ENCODE results near the gene NDUFB10. TPM values are rescaled to one million over a fixed set of nuclear protein-coding genes. Genes with fewer than 3 reads are reported as not detected.

NDUFB10 gene
- polyA plus RNA-seq, 1 donor from 2014 or later: 217 TPM

- no peak overlapping the region for H3K4me3 ChIP-seq (ENCODE audit: low read length)
- TF ChIP-seq TAF1 (IDR thresholded peaks at IDR 0.05; ENCODE audit: low read depth) (no peak), EP300 (conservative IDR thresholded peaks at IDR 0.05; ENCODE audit: poor library complexity, severe bottlenecking) (no peak), POLR2AphosphoS5 (IDR thresholded peaks at IDR 0.05) (no peak), SMC3 (conservative IDR thresholded peaks at IDR 0.05; ENCODE audit: poor library complexity) (no peak), MXI1 (conservative IDR thresholded peaks at IDR 0.05; ENCODE audit: poor library complexity, severe bottlenecking) (no peak)
- no peaks in the 10 kb centered on the region for H3K9me2 ChIP-seq (ENCODE audit: insufficient read depth, low read length)
- H3K36me3 ChIP-seq (ENCODE audit: insufficient read depth, low read length): no peaks in the 10 kb centered on the region
- H4K20me1 ChIP-seq (ENCODE audit: insufficient read depth): no peaks in the 10 kb centered on the region
- H3K27ac ChIP-seq (ENCODE audit: low read length): no peak overlapping the region
- no peak overlapping the region for H3K9ac ChIP-seq (ENCODE audit: low read length)
- no peaks in the 10 kb centered on the region for H3K27me3 ChIP-seq (ENCODE audit: insufficient read depth, low read depth, low read length)
- H3K4me2 ChIP-seq (ENCODE audit: low read length): no peak overlapping the region
- H2AFZ ChIP-seq (ENCODE audit: low read depth, low read length): no peak overlapping the region
- H3K9me3 ChIP-seq (ENCODE audit: low read length): no peaks in the 10 kb centered on the region
- H3K79me2 ChIP-seq (replicated peaks; ENCODE audit: insufficient read depth, low read length): no peaks in the 10 kb centered on the region
- no peaks in the 10 kb centered on the region for H3F3A ChIP-seq (ENCODE audit: insufficient read depth, low read length, poor library complexity, severe bottlenecking)
These were observed 26.2 kb upstream of the NDUFB10 start for GRCh38 chr16:1933097-1933661.

GRCh38 chr16:1936945-1937479, 22.3 kb upstream of the NDUFB10 start:
- Histone ChIP-seq H3K27me3 (ENCODE audit: insufficient read depth, low read depth, low read length) (no peaks in the 10 kb centered on the region), H3K9ac (ENCODE audit: low read length) (no peak overlapping the region), H3K4me3 (ENCODE audit: low read length) (no peak overlapping the region), H4K20me1 (ENCODE audit: insufficient read depth) (no peaks in the 10 kb centered on the region), H3F3A (ENCODE audit: insufficient read depth, low read length, poor library complexity, severe bottlenecking) (no peaks in the 10 kb centered on the region), H3K4me2 (ENCODE audit: low read length) (no peak overlapping the region), H3K9me2 (ENCODE audit: insufficient read depth, low read length) (no peaks in the 10 kb centered on the region), H3K9me3 (ENCODE audit: low read length) (no peaks in the 10 kb centered on the region), H3K79me2 (replicated peaks; ENCODE audit: insufficient read depth, low read length) (no peaks in the 10 kb centered on the region), H2AFZ (ENCODE audit: low read depth, low read length) (no peak overlapping the region), H3K27ac (ENCODE audit: low read length) (no peak overlapping the region), H3K36me3 (ENCODE audit: insufficient read depth, low read length) (no peaks in the 10 kb centered on the region)
- TF ChIP-seq RAD21 (conservative IDR thresholded peaks at IDR 0.05) (no peak), TAF1 (IDR thresholded peaks at IDR 0.05; ENCODE audit: low read depth) (no peak), REST (IDR thresholded peaks at IDR 0.05; ENCODE audit: borderline replicate concordance) (no peak), MXI1 (conservative IDR thresholded peaks at IDR 0.05; ENCODE audit: poor library complexity, severe bottlenecking) (no peak), POLR2AphosphoS5 (IDR thresholded peaks at IDR 0.05) (no peak), EP300 (conservative IDR thresholded peaks at IDR 0.05; ENCODE audit: poor library complexity, severe bottlenecking) (no peak), EZH2 (IDR thresholded peaks at IDR 0.05; ENCODE audit: borderline replicate concordance, insufficient read depth, low read length, poor library complexity, severe bottlenecking) (no peak), SMC3 (conservative IDR thresholded peaks at IDR 0.05; ENCODE audit: poor library complexity) (no peak), CTCF (IDR thresholded peaks at IDR 0.05; ENCODE audit: poor library complexity, severe bottlenecking) (no peak)
